NCI-H1694 treated with DMSO at 0.1 percent for 48 hours (cell line): Measurements from ENCODE around the gene CCDC136.

Experiments used
- DNase-seq: peaks from one replicate; lab custom pipeline; 2025; lab: John Stamatoyannopoulos, UW

The CCDC136 gene

DNA sequence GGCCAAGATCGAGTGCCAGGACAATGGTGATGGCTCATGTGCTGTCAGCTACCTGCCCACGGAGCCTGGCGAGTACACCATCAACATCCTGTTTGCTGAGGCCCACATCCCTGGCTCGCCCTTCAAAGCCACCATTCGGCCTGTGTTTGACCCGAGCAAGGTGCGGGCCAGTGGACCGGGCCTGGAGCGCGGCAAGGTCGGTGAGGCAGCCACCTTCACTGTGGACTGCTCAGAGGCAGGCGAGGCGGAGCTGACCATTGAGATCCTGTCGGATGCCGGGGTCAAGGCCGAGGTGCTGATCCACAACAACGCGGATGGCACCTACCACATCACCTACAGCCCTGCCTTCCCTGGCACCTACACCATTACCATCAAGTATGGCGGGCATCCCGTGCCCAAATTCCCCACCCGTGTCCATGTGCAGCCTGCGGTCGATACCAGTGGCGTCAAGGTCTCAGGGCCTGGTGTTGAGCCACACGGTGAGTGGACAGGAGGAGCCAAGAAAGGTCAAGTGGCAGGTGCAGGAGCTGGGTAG is 53.1 kb downstream of the CCDC136 start:
- no peak for DNase-seq

DNA sequence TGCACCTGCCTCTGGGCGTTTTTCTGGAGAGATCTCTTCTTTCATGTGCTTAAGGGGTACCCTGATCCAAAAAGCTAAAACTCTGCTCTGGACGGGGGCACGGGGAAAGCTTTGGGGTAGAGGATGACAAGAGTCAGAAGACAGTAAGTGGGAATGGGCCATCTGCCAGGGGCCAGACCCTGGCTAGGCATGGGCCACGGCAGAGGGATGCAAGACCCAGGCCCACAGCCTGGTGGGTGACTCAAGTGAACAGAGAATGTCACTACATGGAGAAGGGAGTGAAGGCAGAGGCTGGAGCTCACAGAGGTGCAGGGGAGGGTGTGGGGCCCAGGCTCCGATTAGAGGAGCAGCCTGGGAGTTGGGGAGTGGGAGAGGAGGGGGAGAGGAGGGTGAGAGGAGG is 53.7 kb downstream of the CCDC136 start:
- DNase-seq, result no peak

DNA sequence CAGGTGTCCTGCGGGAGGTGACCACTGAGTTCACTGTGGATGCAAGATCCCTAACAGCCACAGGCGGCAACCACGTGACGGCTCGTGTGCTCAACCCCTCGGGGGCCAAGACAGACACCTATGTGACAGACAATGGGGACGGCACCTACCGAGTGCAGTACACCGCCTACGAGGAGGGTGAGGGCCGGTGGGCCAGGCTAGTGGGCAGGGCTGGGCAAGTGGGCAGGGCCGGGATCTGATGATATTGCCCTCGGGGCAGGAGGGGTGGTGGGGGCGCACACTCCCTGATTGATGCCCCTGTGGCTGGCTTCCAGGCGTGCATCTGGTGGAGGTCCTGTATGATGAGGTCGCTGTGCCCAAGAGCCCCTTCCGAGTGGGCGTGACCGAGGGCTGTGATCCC is 54.2 kb downstream of the CCDC136 start:
- no peak for DNase-seq

DNA sequence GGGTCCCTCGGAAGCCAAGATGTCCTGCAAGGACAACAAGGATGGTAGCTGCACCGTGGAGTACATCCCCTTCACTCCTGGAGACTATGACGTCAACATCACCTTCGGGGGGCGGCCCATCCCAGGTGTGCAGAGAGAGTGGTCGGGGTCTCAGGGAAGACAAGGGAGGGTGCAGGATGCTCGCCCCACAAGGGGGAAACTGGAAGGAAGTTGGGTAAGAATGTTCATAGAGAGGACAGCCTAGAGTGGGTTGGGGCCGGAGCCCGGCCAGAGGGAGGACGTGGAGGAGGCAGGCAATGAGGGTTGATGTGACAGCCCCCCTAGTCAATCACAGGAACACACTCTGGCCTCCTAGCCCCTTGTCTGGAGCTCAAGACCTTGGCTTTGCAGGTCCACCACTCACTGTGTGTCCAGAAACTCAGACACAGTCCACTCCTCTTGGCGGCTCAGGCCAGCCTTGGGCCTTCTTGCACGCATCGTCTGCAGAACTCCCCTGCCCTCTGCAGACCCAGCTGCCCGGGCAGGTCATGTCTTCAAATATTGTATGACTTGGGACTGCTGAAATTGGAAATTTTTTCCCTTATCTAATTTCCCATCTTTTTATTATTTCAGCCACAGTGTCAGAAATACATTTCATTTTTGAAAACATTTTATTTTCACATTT is 55.1 kb downstream of the CCDC136 start:
- DNase-seq, result no peak

DNA sequence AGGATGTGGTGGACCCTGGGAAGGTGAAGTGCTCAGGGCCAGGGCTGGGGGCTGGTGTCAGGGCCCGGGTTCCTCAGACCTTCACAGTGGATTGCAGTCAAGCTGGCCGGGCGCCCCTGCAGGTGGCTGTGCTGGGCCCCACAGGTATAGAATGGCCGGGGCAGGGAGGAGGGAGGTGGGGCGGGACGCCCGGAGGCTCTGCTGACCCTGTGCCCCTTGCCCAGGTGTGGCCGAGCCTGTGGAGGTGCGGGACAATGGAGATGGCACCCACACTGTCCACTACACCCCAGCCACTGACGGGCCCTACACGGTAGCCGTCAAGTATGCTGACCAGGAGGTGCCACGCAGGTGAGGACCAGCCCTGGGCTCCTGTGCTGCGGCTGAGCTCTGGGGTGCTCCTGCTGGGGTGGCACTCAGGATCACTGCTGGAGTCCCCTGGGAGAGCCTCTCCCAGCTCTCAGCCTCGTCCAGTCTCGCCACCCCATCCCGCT is 56.0 kb downstream of the CCDC136 start:
- DNase-seq, result no peak

DNA sequence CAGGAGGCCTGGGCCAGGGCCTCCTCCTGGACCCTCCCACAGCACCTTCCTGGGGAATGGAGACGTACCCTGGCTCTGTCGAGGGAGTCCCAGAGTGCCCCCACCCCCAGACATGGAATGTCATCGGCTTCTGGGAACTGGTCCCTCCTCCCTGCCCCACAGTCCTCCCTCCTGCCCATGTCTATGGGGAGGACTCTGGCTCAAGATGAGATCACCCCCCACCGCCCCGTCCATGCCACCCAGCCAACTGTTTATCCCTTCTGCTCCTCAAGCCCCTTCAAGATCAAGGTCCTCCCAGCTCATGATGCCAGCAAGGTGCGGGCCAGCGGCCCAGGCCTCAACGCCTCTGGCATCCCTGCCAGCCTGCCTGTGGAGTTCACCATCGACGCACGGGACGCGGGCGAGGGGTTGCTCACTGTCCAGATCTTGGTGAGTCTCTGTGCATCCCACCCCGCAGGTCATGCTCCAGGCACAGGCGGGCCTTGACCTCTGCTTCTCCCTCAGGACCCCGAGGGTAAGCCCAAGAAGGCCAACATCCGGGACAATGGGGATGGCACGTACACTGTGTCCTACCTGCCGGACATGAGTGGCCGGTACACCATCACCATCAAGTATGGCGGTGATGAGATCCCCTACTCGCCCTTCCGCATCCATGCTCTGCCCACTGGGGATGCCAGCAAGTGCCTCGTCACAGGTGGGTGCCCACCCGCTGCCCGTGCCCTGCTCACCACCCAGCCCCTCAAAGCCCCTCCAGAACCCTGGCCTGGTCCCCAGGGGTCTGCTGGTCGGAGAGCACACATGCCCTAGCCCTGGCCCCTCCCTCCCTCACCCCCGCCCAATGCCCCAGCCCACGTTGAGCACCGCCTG is 56.8 kb downstream of the CCDC136 start:
- no peak for DNase-seq

DNA sequence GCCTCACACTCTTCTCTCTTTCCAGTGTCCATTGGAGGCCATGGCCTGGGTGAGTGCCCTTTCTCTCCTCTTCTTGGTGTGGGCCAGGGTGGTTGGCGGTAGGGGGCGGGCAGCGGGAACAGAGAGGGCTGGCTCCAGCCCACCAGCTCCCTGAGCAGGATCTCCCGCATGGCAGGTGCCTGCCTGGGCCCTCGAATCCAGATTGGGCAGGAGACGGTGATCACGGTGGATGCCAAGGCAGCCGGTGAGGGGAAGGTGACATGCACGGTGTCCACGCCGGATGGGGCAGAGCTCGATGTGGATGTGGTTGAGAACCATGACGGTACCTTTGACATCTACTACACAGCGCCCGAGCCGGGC is 57.4 kb downstream of the CCDC136 start:
- DNase-seq, result no peak

DNA sequence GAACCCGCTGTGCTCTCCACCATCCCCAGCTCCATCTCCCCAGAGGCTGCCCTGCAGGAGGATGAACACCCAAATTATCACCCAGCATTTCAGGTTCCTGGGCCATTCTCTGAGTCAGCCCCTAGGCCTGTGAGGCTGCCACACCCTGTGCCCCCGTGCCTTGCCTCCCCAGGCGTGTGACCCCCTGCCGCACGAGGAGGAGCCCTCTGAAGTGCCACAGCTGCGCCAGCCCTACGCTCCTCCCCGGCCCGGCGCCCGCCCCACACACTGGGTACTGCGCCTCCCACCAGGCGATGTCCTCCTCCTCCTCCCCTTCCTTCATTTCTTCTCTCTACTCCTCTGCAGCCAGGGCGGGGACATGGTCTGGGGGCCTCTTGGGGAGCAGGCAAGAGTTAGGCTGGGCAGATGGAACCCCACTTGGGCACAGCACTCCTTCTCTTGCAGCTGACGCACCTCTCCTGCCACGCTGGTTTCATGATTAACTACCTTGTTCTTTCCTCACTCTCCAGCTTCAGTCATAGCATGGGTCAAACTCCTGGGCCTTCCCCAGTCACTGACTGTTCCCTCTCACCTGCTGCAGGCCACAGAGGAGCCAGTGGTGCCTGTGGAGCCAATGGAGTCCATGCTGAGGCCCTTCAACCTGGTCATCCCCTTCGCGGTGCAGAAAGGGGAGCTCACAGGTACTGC is 58.2 kb downstream of the CCDC136 start:
- no peak for DNase-seq

DNA sequence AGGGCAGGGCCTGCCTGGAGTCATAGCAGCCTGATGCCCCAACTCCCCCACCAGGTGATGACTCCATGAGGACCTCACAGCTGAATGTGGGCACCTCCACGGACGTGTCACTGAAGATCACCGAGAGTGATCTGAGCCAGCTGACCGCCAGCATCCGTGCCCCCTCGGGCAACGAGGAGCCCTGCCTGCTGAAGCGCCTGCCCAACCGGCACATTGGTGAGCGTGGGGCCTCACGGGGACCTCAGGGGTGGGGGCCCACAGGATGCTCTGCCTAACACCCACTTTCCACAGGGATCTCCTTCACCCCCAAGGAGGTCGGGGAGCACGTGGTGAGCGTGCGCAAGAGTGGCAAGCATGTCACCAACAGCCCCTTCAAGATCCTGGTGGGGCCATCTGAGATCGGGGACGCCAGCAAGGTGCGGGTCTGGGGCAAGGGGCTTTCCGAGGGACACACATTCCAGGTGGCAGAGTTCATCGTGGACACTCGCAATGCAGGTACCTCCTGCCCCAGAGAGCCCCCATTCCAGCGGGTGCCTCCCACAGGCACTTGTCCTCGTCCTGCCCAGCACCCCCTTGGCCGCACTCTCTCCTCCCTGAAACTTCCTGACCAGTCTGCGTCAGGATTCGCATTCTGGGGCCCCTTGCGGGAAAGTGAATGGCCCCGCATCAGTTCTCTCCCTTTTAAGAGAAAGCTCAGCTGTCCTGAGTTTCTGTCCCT is 60.9 kb downstream of the CCDC136 start:
- DNase-seq, result no peak

DNA sequence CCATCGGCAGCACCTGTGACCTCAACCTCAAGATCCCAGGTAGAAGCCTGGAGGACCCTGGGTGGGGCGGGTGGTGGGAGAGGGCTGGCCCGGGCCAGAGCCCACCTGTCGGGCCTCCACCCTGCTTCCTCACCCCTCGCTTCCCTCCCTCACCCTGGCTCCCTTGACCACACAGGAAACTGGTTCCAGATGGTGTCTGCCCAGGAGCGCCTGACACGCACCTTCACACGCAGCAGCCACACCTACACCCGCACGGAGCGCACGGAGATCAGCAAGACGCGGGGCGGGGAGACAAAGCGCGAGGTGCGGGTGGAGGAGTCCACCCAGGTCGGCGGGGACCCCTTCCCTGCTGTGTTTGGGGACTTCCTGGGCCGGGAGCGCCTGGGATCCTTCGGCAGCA is 62.0 kb downstream of the CCDC136 start:
- no peak for DNase-seq

DNA sequence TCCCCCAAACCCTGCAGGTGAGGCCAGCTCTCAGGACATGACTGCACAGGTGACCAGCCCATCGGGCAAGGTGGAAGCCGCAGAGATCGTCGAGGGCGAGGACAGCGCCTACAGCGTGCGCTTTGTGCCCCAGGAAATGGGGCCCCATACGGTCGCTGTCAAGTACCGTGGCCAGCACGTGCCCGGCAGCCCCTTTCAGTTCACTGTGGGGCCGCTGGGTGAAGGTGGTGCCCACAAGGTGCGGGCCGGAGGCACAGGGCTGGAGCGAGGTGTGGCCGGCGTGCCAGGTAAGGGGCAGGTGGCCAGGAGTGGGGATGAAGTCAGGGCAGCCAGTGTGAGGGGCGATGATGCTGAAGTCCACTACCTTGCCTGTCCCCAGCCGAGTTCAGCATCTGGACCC is 62.6 kb downstream of the CCDC136 start:
- DNase-seq, result no peak

DNA sequence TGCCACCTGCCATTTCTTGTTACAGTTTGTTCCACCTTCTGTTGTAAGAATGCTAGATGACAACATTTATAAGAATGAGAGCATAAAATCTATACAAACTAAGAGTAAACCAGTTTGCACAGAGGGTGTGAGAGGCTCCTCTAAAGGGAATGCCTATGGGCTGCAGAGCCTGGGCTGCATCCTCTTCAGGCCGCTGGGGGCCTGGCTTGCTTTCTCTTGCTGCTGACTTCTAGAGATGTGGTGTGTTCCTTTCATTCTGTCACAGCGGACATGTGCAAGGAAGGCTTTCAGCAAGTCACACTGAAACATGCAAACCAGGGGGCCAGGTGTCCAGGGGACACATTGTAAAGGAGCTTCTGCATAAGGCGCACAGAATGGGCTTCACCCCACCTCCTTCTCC is 63.8 kb downstream of the CCDC136 start:
- no peak for DNase-seq

DNA sequence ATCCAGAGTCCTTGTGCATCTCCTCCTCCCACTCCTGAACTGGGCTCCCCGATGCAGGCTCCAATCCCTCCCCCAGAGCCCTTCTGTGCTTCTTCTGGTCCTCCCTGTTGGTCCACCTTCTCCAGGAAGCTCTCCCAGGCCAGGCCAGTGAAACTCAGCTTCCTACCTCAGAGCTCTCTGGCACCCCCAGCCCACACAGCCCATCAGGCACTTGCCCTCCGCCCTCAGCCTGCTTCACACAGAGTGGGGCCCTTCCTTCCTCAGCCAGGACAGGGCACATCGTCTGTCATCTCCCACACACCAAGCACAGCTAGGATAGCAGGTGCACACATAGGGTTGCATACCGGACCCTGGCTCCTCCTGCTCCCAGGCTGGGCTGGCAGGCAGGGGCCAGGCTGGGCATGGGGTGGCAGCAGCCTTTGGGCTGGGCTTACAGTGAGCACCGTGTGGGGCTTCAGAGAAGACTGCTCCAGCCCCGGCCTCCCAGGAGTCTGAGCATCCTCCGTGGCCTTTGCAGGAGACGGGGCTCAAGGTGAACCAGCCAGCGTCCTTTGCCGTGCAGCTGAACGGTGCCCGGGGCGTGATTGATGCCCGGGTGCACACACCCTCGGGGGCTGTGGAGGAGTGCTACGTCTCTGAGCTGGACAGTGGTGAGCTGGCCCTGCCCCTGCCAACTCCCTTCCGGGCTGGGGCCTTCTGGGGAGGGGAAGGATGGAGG is 64.4 kb downstream of the CCDC136 start:
- DNase-seq, result no peak

DNA sequence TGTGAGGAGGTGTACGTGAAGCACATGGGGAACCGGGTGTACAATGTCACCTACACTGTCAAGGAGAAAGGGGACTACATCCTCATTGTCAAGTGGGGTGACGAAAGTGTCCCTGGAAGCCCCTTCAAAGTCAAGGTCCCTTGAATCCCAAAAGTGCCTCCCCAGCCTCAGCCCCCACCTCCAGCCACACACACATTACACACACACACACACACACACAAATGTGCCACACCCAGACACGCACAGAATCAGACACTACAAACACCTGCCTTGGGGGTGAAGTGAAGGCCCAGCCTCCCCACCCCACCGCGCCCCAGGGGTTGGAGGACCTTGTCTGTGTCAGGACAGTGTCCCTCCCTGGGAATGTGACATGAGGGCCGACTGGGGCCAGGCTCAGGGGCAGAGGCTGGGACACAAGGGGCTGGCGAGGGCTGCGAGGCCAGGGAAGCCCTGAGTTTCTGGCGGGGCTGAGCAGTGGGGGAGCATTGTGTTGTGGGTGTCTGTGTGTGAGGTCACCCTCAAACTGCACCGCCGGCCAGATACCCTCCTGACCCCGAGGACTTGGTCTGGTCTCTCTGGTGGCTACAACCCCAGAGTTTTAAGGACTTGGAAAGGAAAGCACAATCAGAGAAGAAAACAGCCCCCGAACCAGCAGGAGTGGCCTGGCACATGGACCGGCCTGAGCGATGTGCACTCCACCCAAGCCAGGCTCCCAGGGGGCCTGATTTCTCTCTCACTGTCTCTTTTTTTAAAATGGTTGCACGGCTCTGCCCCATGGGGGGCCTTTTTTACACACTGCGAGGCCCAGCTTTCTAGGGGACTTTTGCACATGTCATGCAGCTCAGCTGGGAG is 66.8 kb downstream of the CCDC136 start:
- no peak for DNase-seq

DNA sequence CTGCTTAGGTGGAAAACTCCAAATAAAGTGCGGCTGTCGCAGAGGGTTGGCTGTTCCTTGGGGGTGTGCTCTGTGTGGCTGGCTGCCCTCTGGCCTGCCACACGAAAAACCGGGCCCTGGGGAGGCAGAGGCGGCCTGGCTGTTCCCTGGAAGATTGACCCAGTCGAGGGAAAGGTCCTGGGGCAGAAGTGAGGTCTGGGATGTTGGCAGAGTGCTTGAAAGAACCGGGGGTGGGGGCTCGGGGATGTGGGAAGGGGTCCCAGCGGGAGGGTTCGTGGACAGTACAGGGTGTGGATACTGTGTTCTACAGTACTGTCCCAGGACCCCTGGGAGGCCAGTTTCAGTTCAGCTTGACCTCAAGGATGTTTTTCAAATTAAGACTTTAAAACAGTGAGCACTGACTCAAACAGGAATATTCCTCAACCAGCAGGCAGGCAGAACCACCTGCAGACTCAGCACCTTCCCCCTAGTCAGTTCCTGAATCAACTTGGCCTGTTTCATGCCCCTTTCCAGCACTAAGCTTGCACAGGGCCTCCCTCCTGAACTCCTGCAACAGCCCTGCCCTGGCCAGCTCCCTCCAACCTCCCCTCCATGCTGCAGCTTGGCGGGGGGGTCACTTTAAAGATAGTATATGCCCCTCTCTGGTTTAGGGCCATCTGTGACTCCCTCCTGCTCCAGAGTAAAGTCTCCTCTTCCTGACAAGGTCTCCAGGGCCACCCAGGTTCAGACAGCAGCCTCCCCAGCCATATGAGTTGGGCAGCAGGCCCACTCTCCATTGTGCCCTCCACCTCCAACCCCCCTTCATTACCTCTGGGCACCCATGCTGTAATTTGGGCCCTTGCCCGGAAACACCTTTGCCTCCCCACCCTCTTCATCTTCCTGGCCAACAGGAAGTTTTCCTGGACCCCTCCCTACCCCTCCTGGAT is 67.7 kb downstream of the CCDC136 start:
- no peak for DNase-seq

DNA sequence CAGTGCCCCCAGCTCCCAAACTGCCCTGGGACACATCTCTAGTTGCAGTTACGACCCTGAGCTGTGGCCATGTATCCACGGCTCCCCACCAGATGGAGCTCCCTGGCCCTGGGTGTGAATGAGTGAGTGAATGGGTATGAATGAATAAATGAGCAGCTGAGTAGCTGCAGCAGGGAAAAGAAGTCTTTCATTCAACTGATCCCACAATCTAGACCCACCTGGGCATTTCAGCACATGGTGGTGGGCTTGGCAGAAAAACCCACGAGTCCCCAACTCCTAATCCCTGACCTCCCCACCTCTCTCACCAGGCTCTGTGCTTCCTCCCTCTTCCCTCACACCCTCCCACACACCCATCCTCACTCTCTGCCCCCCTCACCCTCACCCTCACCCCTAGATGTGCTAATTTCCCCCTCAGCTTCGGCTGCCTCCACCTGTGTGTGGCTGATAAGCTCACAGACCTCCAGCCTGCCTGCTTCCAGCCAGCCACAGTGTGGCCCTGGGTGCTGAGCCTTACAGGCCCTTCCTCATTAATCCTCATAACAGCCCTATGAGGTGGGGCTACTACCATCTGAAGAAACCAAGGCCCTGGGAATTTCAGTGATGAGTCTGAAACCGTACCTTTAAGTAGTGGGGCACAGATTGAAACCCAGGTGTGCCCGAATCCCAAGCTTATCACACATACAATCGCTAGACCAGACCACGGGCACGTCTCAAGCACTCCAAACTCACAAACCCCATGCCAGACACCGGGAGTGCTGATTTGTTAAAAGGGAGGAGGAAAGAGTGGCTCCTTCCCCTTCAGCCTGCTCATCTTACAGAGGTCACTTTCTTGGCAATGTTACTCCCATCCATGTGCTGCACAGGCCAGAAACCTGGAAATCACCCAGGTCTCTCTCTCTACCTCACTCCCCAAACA is 68.6 kb downstream of the CCDC136 start:
- DNase-seq, result no peak

DNA sequence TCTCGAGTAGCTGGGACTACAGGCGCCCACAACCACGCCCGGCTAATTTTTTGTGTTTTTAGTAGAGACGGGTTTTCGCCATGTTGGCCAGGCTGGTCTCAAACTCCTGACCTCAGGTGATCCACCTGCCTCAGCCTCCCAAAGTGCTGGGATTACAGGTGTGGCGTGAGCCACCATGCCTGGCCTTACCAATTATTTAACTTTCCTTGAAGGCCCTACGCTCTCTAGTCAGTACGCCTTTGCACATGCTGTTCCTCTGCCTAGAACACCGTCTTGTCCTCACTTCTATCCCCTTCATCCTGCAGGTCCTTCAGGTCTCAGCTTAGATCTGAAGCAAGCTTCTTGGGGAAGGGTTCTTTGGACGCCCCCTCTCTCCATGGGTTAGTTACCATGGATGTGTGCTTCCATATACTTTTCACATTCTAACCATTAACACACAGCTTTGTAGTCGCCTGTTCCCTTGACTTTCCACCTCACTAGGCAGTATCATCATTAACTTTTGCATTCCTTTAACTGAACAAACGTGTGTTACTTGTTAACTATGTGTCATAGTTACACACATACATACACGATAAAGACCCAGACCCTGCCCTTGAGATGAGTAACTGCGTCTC is 70.3 kb downstream of the CCDC136 start:
- no peak for DNase-seq
